Measurements from ENCODE around the gene SLC1A7.

DNA sequence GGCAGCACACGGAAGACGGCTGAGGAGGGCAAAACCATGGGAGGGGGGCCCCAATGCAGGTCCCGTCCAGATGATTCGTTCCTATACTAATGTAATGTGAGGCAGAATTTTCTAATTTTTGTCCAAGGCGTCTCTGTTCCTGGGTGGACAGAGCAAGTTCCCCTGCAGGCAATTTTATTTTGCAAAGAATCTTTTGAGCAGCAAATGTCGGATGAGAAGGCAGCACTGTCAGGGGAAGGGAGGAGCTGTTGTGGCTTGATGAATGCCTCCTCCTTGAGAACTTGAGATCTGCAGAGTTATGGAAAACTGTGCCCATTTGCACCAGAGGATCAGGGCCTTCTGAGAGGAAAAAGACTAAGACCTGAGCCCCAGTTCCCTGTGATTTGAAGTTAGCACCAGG is 17.3 kb downstream of the SLC1A7 start:
- TF ChIP-seq, protein P1, sequence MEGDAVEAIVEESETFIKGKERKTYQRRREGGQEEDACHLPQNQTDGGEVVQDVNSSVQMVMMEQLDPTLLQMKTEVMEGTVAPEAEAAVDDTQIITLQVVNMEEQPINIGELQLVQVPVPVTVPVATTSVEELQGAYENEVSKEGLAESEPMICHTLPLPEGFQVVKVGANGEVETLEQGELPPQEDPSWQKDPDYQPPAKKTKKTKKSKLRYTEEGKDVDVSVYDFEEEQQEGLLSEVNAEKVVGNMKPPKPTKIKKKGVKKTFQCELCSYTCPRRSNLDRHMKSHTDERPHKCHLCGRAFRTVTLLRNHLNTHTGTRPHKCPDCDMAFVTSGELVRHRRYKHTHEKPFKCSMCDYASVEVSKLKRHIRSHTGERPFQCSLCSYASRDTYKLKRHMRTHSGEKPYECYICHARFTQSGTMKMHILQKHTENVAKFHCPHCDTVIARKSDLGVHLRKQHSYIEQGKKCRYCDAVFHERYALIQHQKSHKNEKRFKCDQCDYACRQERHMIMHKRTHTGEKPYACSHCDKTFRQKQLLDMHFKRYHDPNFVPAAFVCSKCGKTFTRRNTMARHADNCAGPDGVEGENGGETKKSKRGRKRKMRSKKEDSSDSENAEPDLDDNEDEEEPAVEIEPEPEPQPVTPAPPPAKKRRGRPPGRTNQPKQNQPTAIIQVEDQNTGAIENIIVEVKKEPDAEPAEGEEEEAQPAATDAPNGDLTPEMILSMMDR (optimal IDR thresholded peaks at IDR 0.05 in 1 of 3, IDR thresholded peaks at IDR 0.05 in 1 of 3, conservative IDR thresholded peaks at IDR 0.05 in 1 of 3; ENCODE audit: extremely low read depth in 1 of 3, insufficient read depth in 2 of 3, low read length in 3 of 3), result no peak
- TF ChIP-seq EZH2 (IDR thresholded peaks at IDR 0.05; ENCODE audit: low read length), result no peak

All from keratinocyte (primary cell).